K562 (cell line): Measurements from ENCODE around the gene TUT1.

Source experiments
- CREM ChIP-seq: IDR thresholded peaks from 2 replicates; pipeline ENCODE4 v1.6.1; 2014; ENCODE audit warnings: antibody characterized with exemption, low read depth
- FOS ChIP-seq: IDR thresholded peaks from 3 replicates; pipeline ENCODE4 v1.6.1; 2011; ENCODE audit not compliant: insufficient read length; ENCODE audit errors: extremely low read depth
- NFIC ChIP-seq: fragments of 450-650 bp; IDR thresholded peaks from 2 replicates; pipeline ENCODE4 v1.6.1; 2017; ENCODE audit warnings: mild to moderate bottlenecking, inconsistent platforms
- NFXL1 ChIP-seq: fragments of 450-650 bp; formaldehyde crosslinking; IDR thresholded peaks from 2 replicates; pipeline ENCODE4 v1.4.0; 2021; ENCODE audit warnings: mild to moderate bottlenecking
- POLR2A ChIP-seq: fragments of 450-650 bp; conservative IDR thresholded peaks from 2 replicates; pipeline ENCODE4 v1.6.1; 2016
- ZNF23 ChIP-seq: fragments of 250-450 bp; sonication (Bioruptor Pico); IDR thresholded peaks from 2 replicates; pipeline ENCODE4 v1.4.0; 2020; ENCODE audit warnings: mild to moderate bottlenecking
- TF ChIP-seq, protein P1 (sequence below), 2 experiments: fragments of 450-650 bp in 1 of 2; sonication (generic) in 1 of 2; formaldehyde crosslinking in 1 of 2; IDR thresholded peaks in 1 of 2; conservative IDR thresholded peaks in 1 of 2; 2 replicates each; pipeline versions ENCODE4 v1.6.1 to v1.8.1; 2016 to 2023; ENCODE audit warnings: mild to moderate bottlenecking in 2 of 2, moderate library complexity in 2 of 2, inconsistent platforms in 1 of 2, missing genetic modification reagents in 1 of 2
- TF ChIP-seq, protein P2 (sequence below), 2 experiments: fragments of 450-650 bp; formaldehyde crosslinking in 1 of 2; IDR thresholded peaks; 2 replicates each; pipeline versions ENCODE4 v1.4.0 to v1.6.1; 2014 to 2020; ENCODE audit warnings: mild to moderate bottlenecking in 2 of 2, borderline replicate concordance in 1 of 2, low read depth in 1 of 2
- TF ChIP-seq, protein P3 (sequence below): fragments of 200-600 bp; sonication (generic); IDR thresholded peaks from one replicate; pipeline ENCODE4 v1.6.1; 2012; ENCODE audit warnings: mild to moderate bottlenecking, low read depth, low read length, inconsistent platforms

DNA sequence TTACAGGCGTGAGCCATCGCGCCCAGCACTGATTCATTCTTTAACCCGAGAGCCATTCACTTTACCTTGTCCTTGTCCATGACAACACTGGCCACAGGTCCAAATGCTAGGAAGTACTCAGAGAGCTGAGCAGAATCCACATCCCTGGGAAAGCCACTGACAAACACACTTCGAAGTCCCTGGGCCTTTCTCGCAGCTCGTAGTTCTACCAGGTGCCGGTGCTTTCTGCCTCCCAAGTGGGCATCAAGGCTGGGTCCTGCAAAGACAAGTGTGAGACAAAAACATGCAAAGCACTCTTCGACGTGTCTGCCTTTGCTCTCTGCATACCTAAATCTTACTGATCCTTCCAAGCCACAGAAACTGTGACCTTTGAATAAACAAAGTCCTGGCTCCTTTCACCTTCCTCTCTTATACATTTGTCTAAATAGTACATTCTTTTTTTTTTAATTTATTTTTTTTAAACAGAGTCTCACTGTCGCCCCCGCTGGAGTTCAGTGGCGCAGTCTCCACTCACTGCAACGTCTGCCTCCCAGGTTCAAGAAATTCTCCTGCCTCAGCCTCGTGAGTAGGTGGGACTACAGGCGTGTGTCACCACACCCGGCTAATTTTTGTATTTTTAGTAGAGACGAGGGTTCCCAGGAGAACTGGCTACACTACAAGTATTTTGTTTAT is 2.2 kb downstream of the TUT1 start:
- no peak for TF ChIP-seq POLR2A
- TF ChIP-seq, protein P1, sequence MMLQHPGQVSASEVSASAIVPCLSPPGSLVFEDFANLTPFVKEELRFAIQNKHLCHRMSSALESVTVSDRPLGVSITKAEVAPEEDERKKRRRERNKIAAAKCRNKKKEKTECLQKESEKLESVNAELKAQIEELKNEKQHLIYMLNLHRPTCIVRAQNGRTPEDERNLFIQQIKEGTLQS (IDR thresholded peaks at IDR 0.05): no peak
- TF ChIP-seq, protein P1 (CRISPR knock-in tag; conservative IDR thresholded peaks at IDR 0.05): no peak
- TF ChIP-seq CREM: no peak; the same call in 1 of the 2 replicates
- TF ChIP-seq NFIC: no peak
- TF ChIP-seq, protein P2, sequence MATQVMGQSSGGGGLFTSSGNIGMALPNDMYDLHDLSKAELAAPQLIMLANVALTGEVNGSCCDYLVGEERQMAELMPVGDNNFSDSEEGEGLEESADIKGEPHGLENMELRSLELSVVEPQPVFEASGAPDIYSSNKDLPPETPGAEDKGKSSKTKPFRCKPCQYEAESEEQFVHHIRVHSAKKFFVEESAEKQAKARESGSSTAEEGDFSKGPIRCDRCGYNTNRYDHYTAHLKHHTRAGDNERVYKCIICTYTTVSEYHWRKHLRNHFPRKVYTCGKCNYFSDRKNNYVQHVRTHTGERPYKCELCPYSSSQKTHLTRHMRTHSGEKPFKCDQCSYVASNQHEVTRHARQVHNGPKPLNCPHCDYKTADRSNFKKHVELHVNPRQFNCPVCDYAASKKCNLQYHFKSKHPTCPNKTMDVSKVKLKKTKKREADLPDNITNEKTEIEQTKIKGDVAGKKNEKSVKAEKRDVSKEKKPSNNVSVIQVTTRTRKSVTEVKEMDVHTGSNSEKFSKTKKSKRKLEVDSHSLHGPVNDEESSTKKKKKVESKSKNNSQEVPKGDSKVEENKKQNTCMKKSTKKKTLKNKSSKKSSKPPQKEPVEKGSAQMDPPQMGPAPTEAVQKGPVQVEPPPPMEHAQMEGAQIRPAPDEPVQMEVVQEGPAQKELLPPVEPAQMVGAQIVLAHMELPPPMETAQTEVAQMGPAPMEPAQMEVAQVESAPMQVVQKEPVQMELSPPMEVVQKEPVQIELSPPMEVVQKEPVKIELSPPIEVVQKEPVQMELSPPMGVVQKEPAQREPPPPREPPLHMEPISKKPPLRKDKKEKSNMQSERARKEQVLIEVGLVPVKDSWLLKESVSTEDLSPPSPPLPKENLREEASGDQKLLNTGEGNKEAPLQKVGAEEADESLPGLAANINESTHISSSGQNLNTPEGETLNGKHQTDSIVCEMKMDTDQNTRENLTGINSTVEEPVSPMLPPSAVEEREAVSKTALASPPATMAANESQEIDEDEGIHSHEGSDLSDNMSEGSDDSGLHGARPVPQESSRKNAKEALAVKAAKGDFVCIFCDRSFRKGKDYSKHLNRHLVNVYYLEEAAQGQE (IDR thresholded peaks at IDR 0.05; ENCODE audit: borderline replicate concordance): no peak
- TF ChIP-seq, protein P2 (CRISPR knock-in tag; IDR thresholded peaks at IDR 0.05; ENCODE audit: low read depth): no peak
- no peak for TF ChIP-seq ZNF23 (CRISPR knock-in tag)
- TF ChIP-seq, protein P3, sequence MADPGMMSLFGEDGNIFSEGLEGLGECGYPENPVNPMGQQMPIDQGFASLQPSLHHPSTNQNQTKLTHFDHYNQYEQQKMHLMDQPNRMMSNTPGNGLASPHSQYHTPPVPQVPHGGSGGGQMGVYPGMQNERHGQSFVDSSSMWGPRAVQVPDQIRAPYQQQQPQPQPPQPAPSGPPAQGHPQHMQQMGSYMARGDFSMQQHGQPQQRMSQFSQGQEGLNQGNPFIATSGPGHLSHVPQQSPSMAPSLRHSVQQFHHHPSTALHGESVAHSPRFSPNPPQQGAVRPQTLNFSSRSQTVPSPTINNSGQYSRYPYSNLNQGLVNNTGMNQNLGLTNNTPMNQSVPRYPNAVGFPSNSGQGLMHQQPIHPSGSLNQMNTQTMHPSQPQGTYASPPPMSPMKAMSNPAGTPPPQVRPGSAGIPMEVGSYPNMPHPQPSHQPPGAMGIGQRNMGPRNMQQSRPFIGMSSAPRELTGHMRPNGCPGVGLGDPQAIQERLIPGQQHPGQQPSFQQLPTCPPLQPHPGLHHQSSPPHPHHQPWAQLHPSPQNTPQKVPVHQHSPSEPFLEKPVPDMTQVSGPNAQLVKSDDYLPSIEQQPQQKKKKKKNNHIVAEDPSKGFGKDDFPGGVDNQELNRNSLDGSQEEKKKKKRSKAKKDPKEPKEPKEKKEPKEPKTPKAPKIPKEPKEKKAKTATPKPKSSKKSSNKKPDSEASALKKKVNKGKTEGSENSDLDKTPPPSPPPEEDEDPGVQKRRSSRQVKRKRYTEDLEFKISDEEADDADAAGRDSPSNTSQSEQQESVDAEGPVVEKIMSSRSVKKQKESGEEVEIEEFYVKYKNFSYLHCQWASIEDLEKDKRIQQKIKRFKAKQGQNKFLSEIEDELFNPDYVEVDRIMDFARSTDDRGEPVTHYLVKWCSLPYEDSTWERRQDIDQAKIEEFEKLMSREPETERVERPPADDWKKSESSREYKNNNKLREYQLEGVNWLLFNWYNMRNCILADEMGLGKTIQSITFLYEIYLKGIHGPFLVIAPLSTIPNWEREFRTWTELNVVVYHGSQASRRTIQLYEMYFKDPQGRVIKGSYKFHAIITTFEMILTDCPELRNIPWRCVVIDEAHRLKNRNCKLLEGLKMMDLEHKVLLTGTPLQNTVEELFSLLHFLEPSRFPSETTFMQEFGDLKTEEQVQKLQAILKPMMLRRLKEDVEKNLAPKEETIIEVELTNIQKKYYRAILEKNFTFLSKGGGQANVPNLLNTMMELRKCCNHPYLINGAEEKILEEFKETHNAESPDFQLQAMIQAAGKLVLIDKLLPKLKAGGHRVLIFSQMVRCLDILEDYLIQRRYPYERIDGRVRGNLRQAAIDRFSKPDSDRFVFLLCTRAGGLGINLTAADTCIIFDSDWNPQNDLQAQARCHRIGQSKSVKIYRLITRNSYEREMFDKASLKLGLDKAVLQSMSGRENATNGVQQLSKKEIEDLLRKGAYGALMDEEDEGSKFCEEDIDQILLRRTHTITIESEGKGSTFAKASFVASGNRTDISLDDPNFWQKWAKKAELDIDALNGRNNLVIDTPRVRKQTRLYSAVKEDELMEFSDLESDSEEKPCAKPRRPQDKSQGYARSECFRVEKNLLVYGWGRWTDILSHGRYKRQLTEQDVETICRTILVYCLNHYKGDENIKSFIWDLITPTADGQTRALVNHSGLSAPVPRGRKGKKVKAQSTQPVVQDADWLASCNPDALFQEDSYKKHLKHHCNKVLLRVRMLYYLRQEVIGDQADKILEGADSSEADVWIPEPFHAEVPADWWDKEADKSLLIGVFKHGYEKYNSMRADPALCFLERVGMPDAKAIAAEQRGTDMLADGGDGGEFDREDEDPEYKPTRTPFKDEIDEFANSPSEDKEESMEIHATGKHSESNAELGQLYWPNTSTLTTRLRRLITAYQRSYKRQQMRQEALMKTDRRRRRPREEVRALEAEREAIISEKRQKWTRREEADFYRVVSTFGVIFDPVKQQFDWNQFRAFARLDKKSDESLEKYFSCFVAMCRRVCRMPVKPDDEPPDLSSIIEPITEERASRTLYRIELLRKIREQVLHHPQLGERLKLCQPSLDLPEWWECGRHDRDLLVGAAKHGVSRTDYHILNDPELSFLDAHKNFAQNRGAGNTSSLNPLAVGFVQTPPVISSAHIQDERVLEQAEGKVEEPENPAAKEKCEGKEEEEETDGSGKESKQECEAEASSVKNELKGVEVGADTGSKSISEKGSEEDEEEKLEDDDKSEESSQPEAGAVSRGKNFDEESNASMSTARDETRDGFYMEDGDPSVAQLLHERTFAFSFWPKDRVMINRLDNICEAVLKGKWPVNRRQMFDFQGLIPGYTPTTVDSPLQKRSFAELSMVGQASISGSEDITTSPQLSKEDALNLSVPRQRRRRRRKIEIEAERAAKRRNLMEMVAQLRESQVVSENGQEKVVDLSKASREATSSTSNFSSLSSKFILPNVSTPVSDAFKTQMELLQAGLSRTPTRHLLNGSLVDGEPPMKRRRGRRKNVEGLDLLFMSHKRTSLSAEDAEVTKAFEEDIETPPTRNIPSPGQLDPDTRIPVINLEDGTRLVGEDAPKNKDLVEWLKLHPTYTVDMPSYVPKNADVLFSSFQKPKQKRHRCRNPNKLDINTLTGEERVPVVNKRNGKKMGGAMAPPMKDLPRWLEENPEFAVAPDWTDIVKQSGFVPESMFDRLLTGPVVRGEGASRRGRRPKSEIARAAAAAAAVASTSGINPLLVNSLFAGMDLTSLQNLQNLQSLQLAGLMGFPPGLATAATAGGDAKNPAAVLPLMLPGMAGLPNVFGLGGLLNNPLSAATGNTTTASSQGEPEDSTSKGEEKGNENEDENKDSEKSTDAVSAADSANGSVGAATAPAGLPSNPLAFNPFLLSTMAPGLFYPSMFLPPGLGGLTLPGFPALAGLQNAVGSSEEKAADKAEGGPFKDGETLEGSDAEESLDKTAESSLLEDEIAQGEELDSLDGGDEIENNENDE: no peak
- no peak for TF ChIP-seq FOS
- no peak for TF ChIP-seq NFXL1 (CRISPR knock-in tag)
